HG03354 (cell line): ENCODE measurements around the gene EIF2S1.
"Not testable (repeated sequence)": the region's sequence is repeated elsewhere in the genome, so short reads cannot be mapped to it uniquely, and the experiment has no call there.

Source experiments
- ATAC-seq: cut with Tn5 transposase; IDR thresholded peaks from one replicate; pipeline ENCODE4 v1.9.1; 2021; ENCODE audit warnings: mild to moderate bottlenecking; ENCODE audit not compliant: unreplicated experiment, poor library complexity, severe bottlenecking

The EIF2S1 gene

GRCh38 chr14:67409461-67409860, 49.3 kb downstream of the EIF2S1 start:
- ATAC-seq, result no peak

- ATAC-seq, result no peak
Observed at GRCh38 chr14:67410313-67410712, 50.2 kb downstream of the EIF2S1 start.

GRCh38 chr14:67411370-67411769, 51.2 kb downstream of the EIF2S1 start:
- no peak for ATAC-seq

GRCh38 chr14:67411820-67412421, 51.8 kb downstream of the EIF2S1 start, which contains the start of gene PLEK2:
TSS of gene PLEK2 (minus strand) at chr14:67412165. CDS start at chr14:67412059, 106 bp downstream.
- no peak for ATAC-seq

GRCh38 chr14:67413806-67414769, 54.0 kb downstream of the EIF2S1 start:
- no peak for ATAC-seq

- ATAC-seq, result not testable (repeated sequence)
Observed at GRCh38 chr14:67415610-67416009, 55.5 kb downstream of the EIF2S1 start.

- no peak for ATAC-seq
Observed at GRCh38 chr14:67416085-67416484, 56.0 kb downstream of the EIF2S1 start.

- no peak for ATAC-seq
Observed at GRCh38 chr14:67416810-67417209, 56.7 kb downstream of the EIF2S1 start.

- ATAC-seq, result no peak
Observed at GRCh38 chr14:67417633-67418032, 57.5 kb downstream of the EIF2S1 start.

- no peak for ATAC-seq
Observed at GRCh38 chr14:67418401-67419191, 58.5 kb downstream of the EIF2S1 start.

- ATAC-seq, result no peak
Observed at GRCh38 chr14:67420102-67420739, 60.1 kb downstream of the EIF2S1 start.

- no peak for ATAC-seq
Observed at GRCh38 chr14:67421356-67422224, 61.5 kb downstream of the EIF2S1 start.

GRCh38 chr14:67423424-67423823, 63.3 kb downstream of the EIF2S1 start:
- no peak for ATAC-seq

GRCh38 chr14:67424539-67424938, 64.4 kb downstream of the EIF2S1 start:
- ATAC-seq, result no peak

GRCh38 chr14:67425608-67426007, 65.5 kb downstream of the EIF2S1 start:
- no peak for ATAC-seq

- ATAC-seq, result no peak
Observed at GRCh38 chr14:67426161-67426560, 66.0 kb downstream of the EIF2S1 start.

GRCh38 chr14:67426983-67427606, 67.0 kb downstream of the EIF2S1 start:
- peak; percentile 76 for ATAC-seq

- ATAC-seq, result no peak
Observed at GRCh38 chr14:67428501-67429031, 68.4 kb downstream of the EIF2S1 start.
